Measurements from ENCODE around the gene RFPL4A.

DNA sequence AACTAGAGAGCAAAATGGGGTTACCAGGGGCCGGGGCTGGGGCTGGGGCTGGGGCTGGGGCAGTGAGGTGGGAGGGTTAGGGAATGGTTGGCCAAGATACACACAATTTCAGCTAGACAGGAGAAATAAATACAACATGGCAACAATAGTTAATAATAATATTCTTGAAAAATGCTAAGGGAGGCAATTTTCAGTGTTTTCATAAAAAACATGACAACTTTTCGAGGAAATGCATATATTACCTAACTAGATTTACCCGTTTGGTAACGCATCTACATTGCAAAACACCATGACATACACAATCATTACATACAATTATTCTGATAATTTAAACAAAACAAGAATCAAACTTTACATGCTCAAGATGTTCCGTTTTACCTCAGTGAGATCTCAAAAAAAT is 22.2 kb downstream of the RFPL4A start:
- TF ChIP-seq CTCF (IDR thresholded peaks at IDR 0.05; ENCODE audit: low read depth, low read length) (no peak), EZH2phosphoT487 (IDR thresholded peaks at IDR 0.05; ENCODE audit: low read depth) (no peak)
